Measurements from ENCODE around the gene OR52B6. TPM values are rescaled to one million over a fixed set of nuclear protein-coding genes. Genes with fewer than 3 reads are reported as not detected.

OR52B6 gene
- total and polyA plus RNA-seq, 10 of the 15 experiments (the other 5 are each of a cell fraction or from before 2014, with no cell fraction given) = 0.07 TPM; not detected in 9

- Histone ChIP-seq H2AFZ (ENCODE audit: control insufficient read depth, low read depth, low read length) (no peak overlapping the region), H3K36me3 (ENCODE audit: control insufficient read depth in 2 of 2, insufficient read depth in 2 of 2, low read length in 1 of 2) (no peaks in the 10 kb centered on the region), H3K4me1 (ENCODE audit: control insufficient read depth, insufficient read depth, low read length) (no peaks in the 10 kb centered on the region), H3K9ac (ENCODE audit: control insufficient read depth, insufficient read depth, low read length) (no peak overlapping the region), H3K27me3 (replicated peaks in 1 of 2; ENCODE audit: control insufficient read depth in 2 of 2, insufficient read depth in 2 of 2, low read length in 1 of 2) (no peaks in the 10 kb centered on the region), H3K4me3 (no peak overlapping the region), H3K27ac (ENCODE audit: control insufficient read depth, insufficient read depth) (no peak overlapping the region), H3K4me2 (ENCODE audit: control insufficient read depth, insufficient read depth) (no peak overlapping the region), H3K9me3 (replicated peaks; ENCODE audit: control insufficient read depth, insufficient read depth, low read length) (no peaks in the 10 kb centered on the region), H4K20me1 (ENCODE audit: control insufficient read depth, insufficient read depth) (no peaks in the 10 kb centered on the region), H3K79me2 (ENCODE audit: control insufficient read depth, insufficient read depth, low read length) (no peaks in the 10 kb centered on the region)
- in situ Hi-C loops (cut with MboI) (no loop called here), intact Hi-C loops (cut with micrococcal nuclease; ENCODE audit: unreplicated experiment) (no loop called here)
- ChIA-PET SMC1A (ENCODE audit: uncharacterized antibody, unreplicated experiment) (no interaction called here), POLR2A (no interaction called here), CTCF (interaction anchor here (1.0 kb wide), 1 partner anchor 9 kb away, joined by 3 read pairs; no protein-coding TSS in a partner anchor), RAD21 (ENCODE audit: unreplicated experiment) (no interaction called here)
- TF ChIP-seq GABPA (IDR thresholded peaks at IDR 0.05; ENCODE audit: low read depth) (0 out of 2 replicates have a peak, but pooled peaks have one; percentile 25), ZNF24 (IDR thresholded peaks at IDR 0.05) (no peak), BACH1 (IDR thresholded peaks at IDR 0.05; ENCODE audit: borderline replicate concordance) (no peak)
- no peak for ATAC-seq
- no peak for DNase-seq (ENCODE audit: low read depth, low spot score)
- no peak for FAIRE-seq
- BruUV-seq (replicated peaks) = no TSS peak
- WGBS (ENCODE audit: insufficient coverage, insufficient replicate concordance, low lambda C conversion rate, missing lambda C conversion rate) = 0% methylated on average over 1 of the region's 1 CpG
Observed at GRCh38 chr11:5564259-5565019, 16.2 kb upstream of the OR52B6 start.

- FAIRE-seq (no peak), DNase-seq (ENCODE audit: low read depth, low spot score) (no peak), ATAC-seq (no peak)
- TF ChIP-seq ZNF622 (IDR thresholded peaks at IDR 0.05) (no peak), ZZZ3 (IDR thresholded peaks at IDR 0.05; ENCODE audit: control insufficient read depth, insufficient read length, low read depth) (no peak), EZH2 (IDR thresholded peaks at IDR 0.05; ENCODE audit: borderline replicate concordance, control insufficient read depth, low read depth, low read length) (no peak), FOXM1 (IDR thresholded peaks at IDR 0.05; ENCODE audit: low read depth, low read length) (no peak), ZNF687 (IDR thresholded peaks at IDR 0.05) (no peak), BACH1 (IDR thresholded peaks at IDR 0.05; ENCODE audit: borderline replicate concordance) (no peak), RELA (IDR thresholded peaks at IDR 0.05; ENCODE audit: borderline replicate concordance, partially characterized antibody) (no peak), MYB (IDR thresholded peaks at IDR 0.05; ENCODE audit: borderline replicate concordance, low read depth, low read length) (no peak), TAF1 (IDR thresholded peaks at IDR 0.05; ENCODE audit: borderline replicate concordance, low read depth, low read length) (no peak), SIN3A (IDR thresholded peaks at IDR 0.05; ENCODE audit: low read depth, low read length) (no peak), TCF7 (IDR thresholded peaks at IDR 0.05; ENCODE audit: borderline replicate concordance) (no peak)
- Histone ChIP-seq H3K4me2 (ENCODE audit: control insufficient read depth, insufficient read depth) (no peak overlapping the region), H3K27ac (ENCODE audit: control insufficient read depth, insufficient read depth) (no peak overlapping the region), H3K36me3 (ENCODE audit: control insufficient read depth in 2 of 2, insufficient read depth in 2 of 2, low read length in 1 of 2) (no peaks in the 10 kb centered on the region), H4K20me1 (ENCODE audit: control insufficient read depth, insufficient read depth) (no peaks in the 10 kb centered on the region), H3K4me1 (ENCODE audit: control insufficient read depth, insufficient read depth, low read length) (no peaks in the 10 kb centered on the region), H3K27me3 (replicated peaks in 1 of 2; ENCODE audit: control insufficient read depth in 2 of 2, insufficient read depth in 2 of 2, low read length in 1 of 2) (no peaks in the 10 kb centered on the region), H2AFZ (ENCODE audit: control insufficient read depth, low read depth, low read length) (no peak overlapping the region), H3K9ac (ENCODE audit: control insufficient read depth, insufficient read depth, low read length) (no peak overlapping the region), H3K4me3 (no peak overlapping the region), H3K9me3 (replicated peaks; ENCODE audit: control insufficient read depth, insufficient read depth, low read length) (no peaks in the 10 kb centered on the region), H3K79me2 (ENCODE audit: control insufficient read depth, insufficient read depth, low read length) (no peaks in the 10 kb centered on the region)
- intact Hi-C loops (cut with micrococcal nuclease; ENCODE audit: unreplicated experiment) (no loop called here), in situ Hi-C loops (cut with MboI) (no loop called here)
- POLR2A ChIA-PET = no interaction called here
- CTCF ChIA-PET = interaction anchor here (1.1 kb wide), 1 partner anchor 13 kb away, joined by 3 read pairs; no protein-coding TSS in a partner anchor
- SMC1A ChIA-PET (ENCODE audit: uncharacterized antibody, unreplicated experiment) = no interaction called here
- RAD21 ChIA-PET (ENCODE audit: unreplicated experiment) = no interaction called here
- no TSS peak for BruUV-seq (replicated peaks)
- WGBS (ENCODE audit: insufficient coverage, insufficient replicate concordance, low lambda C conversion rate, missing lambda C conversion rate) = 33% methylated on average over 2 of the region's 2 CpGs
Observed at GRCh38 chr11:5574654-5575053, 6.0 kb upstream of the OR52B6 start.

Data from GM12878 (cell line).